Measurements from ENCODE around the gene PTPRN.

DNA sequence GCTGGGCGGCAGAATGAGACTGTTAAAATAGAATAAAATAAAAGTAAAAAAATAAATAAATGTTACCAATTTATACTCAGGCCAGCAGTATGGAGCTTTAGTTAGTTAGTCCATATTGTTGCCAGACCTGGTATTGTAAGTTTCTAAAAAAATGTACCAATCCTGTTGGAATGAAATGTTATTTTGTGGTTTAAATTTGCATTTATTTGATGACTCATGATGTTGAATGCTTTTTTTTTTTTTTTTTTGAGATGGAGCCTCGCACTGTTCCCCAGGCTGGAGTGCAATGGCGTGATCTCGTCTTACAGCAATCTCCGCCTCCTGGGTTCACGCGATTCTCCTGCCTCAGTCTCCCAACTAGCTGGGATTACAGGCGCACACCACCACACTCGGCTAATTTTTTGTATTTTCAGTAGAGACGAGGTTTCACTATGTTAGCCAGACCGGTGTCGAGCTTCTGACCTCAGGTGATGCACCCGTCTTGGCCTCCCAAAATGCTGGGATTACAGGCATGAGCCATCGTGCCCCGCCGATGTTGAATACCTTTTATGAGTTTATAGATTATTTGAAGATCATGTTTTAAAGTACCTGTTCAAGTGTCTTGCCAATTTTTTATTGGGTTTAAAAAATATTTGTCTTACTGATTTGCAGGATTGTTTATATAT lies 5.7 kb upstream of the PTPRN start:
- no peak for TF ChIP-seq RCOR1 (IDR thresholded peaks at IDR 0.05; ENCODE audit: borderline replicate concordance in 1 of 2, low read depth in 2 of 2, low read length in 2 of 2)
- TF ChIP-seq NFYB (IDR thresholded peaks at IDR 0.05; ENCODE audit: extremely low read depth, insufficient read length), result no peak
- TF ChIP-seq, protein P1, sequence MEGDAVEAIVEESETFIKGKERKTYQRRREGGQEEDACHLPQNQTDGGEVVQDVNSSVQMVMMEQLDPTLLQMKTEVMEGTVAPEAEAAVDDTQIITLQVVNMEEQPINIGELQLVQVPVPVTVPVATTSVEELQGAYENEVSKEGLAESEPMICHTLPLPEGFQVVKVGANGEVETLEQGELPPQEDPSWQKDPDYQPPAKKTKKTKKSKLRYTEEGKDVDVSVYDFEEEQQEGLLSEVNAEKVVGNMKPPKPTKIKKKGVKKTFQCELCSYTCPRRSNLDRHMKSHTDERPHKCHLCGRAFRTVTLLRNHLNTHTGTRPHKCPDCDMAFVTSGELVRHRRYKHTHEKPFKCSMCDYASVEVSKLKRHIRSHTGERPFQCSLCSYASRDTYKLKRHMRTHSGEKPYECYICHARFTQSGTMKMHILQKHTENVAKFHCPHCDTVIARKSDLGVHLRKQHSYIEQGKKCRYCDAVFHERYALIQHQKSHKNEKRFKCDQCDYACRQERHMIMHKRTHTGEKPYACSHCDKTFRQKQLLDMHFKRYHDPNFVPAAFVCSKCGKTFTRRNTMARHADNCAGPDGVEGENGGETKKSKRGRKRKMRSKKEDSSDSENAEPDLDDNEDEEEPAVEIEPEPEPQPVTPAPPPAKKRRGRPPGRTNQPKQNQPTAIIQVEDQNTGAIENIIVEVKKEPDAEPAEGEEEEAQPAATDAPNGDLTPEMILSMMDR (IDR thresholded peaks at IDR 0.05 in 2 of 3, conservative IDR thresholded peaks at IDR 0.05 in 1 of 3; ENCODE audit: insufficient read depth in 2 of 3, low read depth in 1 of 3, low read length in 3 of 3), result no peak
- TF ChIP-seq CBX1 (IDR thresholded peaks at IDR 0.05; ENCODE audit: low read depth), result no peak
- no peak for TF ChIP-seq GABPA (tag; conservative IDR thresholded peaks at IDR 0.05; ENCODE audit: low read depth)
- TF ChIP-seq ZNF274 (IDR thresholded peaks at IDR 0.05; ENCODE audit: borderline replicate concordance, low read depth, low read length), result no peak
- no peak for TF ChIP-seq ZFP1 (CRISPR knock-in tag; IDR thresholded peaks at IDR 0.05)
- TF ChIP-seq KAT8 (IDR thresholded peaks at IDR 0.05; ENCODE audit: low read depth), result no peak
